ENCODE results near the gene INTS11. TPM values are rescaled to one million over a fixed set of nuclear protein-coding genes. Genes with fewer than 3 reads are reported as not detected.
"Not testable (repeated sequence)": the region's sequence is repeated elsewhere in the genome, so short reads cannot be mapped to it uniquely, and the experiment has no call there.

INTS11 gene
- 100 to 1,000 TPM in 1 of 10 donors, 10 to 100 TPM in 9; 60.2 to 107 (median 73.9) TPM for polyA plus RNA-seq (ENCODE audit: insufficient read length in 10 of 10)
- long read RNA-seq, donor 1, partial matches to known transcripts: 0 of 8 reads
- long read RNA-seq, donor 1, other reads (novel, unspliced or antisense): 0 of 8 reads
- long read RNA-seq, donor 2, partial matches to known transcripts: 0 of 9 reads
- long read RNA-seq, donor 2, other reads (novel, unspliced or antisense): 0 of 9 reads
- long read RNA-seq, donor 3: 0 reads
- long read RNA-seq, donor 4, partial matches to known transcripts: 0 of 6 reads
- long read RNA-seq, donor 4, other reads (novel, unspliced or antisense): 0 of 6 reads
- long read RNA-seq, donor 5, transcript INTS11-205 (4 exons, 1,104 nt): minor isoform, 6 of 29 reads
- long read RNA-seq, donor 5, transcript INTS11-208 (17 exons, 2,148 nt): major isoform, 7 of 29 reads
- long read RNA-seq, donor 5, partial matches to known transcripts: 12 of 29 reads
- long read RNA-seq, donor 5, other reads (novel, unspliced or antisense): 0 of 29 reads
- long read RNA-seq, donor 6, partial matches to known transcripts: 8 of 17 reads
- long read RNA-seq, donor 6, other reads (novel, unspliced or antisense): 0 of 17 reads
- long read RNA-seq, donor 7, transcript INTS11-208 (17 exons, 2,148 nt): major isoform, 6 of 14 reads
- long read RNA-seq, donor 7, partial matches to known transcripts: 5 of 14 reads
- long read RNA-seq, donor 7, other reads (novel, unspliced or antisense): 0 of 14 reads
- long read RNA-seq, donor 8, partial matches to known transcripts: 0 of 7 reads
- long read RNA-seq, donor 8, other reads (novel, unspliced or antisense): 0 of 7 reads
- long read RNA-seq, donor 9, partial matches to known transcripts: 0 of 1 reads
- long read RNA-seq, donor 9, other reads (novel, unspliced or antisense): 0 of 1 reads

- peak; percentile 90 to 96 (median 94) for DNase-seq
Observed at GRCh38 chr1:1324524-1325287, at the start of gene INTS11, which contains the start of gene CPTP. Gene INTS11, minus strand, starts transcription at chr1:1324660. Its CDS starts 52 bp downstream, at chr1:1324608. Gene CPTP, plus strand, starts transcription at chr1:1324802. Its CDS starts 2,109 bp downstream, at chr1:1326911.

- no peak for DNase-seq
Observed at GRCh38 chr1:1373815-1374588, 49.5 kb upstream of the INTS11 start.

DNA sequence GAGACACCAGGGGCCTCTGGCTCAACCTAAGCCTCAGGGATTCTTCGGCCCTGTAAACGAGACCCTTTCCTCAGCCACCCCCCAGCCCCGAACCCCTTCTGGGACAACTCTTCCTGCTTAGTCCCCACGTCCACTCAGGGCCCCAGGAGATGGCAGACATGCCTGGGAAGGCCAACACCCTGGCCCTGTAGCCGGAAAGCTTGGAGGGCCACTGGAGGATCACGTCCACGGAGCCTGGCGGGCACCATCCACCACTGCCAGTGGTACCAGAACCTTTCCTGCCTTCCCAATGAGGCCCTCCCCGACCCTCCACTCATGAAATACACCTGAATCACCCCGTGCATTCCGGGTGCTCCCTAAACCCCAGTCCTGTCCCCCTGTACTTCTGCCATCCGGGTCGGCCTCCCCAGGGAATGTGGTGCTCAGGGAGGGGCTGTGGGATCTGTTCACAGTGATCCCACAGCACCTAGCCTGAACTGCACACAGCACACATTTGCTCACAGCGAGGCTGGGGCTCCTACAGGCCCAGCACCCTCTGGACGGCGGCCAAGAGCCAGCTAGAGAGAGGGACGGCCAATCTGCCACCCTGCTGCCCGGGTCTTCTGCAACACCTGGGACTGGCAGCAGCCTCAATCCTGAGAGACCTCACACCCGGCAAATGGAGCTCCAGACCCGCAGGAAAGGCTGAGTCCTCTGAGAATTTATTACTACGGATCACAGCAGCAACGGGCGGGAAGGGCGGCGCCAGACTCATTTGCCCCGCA is 48.8 kb upstream of the INTS11 start:
- no peak for DNase-seq

- peak in 1 of 3 donors; percentile 76 for DNase-seq
Observed at GRCh38 chr1:1371746-1372711, 47.6 kb upstream of the INTS11 start.

GRCh38 chr1:1371364-1371745 is 46.9 kb upstream of the INTS11 start:
- DNase-seq: no peak

GRCh38 chr1:1370771-1371300 is 46.4 kb upstream of the INTS11 start:
- DNase-seq: no peak

DNA sequence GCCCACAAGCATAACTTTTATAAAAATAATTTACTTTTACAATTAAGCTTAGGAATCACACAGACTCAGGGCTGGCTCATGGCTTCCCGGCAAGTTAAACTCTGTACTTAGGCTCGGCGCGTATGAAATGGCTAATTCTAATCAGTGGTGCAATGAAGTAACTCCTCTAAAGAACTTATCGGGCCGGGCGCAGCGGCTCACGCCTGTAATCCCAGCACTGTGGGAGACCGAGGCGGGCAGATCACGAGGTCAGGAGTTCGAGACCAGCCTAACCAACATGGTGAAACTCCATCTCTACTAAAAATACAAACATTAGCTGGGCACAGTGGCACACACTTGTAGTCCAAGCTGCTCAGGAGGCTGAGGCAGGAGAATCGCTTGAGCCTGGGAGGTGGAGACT is 45.6 kb upstream of the INTS11 start:
- DNase-seq: not testable (repeated sequence)

DNA sequence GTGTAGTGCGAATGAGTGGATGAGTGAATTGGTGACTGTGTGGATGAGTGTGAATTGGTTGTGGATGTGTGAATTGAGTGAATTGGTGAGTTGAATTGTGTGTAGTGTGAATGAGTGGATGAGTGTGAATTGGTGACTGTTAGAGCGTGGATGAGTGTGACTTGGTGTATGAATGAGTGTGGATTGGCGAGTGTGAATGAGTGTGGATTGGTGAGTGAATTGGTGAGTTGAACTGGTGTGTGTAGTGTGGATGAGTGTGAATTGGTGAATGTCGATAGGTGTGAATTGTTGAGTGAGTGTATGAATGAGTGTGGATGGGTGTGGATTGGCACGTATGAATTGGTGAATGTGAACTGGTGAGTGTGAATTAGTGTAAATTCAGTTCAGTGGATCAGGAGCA is 42.9 kb upstream of the INTS11 start:
- no peak for DNase-seq

DNA sequence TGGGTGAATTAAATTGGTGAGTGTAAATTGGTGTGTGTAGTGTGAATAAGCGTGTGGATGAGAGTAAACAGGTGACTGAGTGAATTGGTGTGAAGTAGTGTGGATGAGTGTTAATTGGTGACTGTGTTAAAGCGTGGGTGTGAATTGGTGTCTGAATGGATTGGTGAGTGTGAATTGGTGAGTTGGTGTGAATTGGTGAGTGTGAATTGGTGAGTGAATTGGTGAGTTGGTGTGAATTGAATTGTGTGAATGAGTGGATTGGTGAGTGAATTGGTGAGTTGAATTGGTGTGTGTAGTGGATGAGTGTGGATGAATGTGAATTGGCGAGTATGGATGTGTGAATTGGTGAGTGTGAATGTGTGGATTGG is 42.2 kb upstream of the INTS11 start:
- no peak for DNase-seq

- no peak for DNase-seq
Observed at GRCh38 chr1:1365875-1366698, 41.6 kb upstream of the INTS11 start.

DNA sequence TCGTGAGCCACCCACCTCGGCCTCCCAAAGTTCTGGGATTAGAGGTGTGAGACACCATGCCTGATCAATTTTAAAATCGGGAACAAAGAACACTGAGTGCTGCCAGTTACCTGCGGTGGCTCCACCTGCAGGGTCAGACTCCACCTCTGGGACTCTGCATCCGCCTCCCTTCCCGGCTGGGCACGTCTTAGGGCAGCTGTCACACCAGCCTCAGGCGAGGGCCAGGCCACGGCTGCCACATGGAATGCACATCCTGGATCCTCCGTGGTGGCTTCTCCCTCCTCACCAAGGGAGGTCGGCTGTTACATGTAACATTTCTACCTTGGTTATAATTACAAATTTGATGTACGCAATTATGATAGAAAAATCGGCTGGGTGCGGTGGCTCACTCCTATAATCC is 39.8 kb upstream of the INTS11 start:
- DNase-seq: no peak

GRCh38 chr1:1361982-1362423 is 37.5 kb upstream of the INTS11 start:
- DNase-seq: peak; percentile 65 to 89 (median 78)

DNA sequence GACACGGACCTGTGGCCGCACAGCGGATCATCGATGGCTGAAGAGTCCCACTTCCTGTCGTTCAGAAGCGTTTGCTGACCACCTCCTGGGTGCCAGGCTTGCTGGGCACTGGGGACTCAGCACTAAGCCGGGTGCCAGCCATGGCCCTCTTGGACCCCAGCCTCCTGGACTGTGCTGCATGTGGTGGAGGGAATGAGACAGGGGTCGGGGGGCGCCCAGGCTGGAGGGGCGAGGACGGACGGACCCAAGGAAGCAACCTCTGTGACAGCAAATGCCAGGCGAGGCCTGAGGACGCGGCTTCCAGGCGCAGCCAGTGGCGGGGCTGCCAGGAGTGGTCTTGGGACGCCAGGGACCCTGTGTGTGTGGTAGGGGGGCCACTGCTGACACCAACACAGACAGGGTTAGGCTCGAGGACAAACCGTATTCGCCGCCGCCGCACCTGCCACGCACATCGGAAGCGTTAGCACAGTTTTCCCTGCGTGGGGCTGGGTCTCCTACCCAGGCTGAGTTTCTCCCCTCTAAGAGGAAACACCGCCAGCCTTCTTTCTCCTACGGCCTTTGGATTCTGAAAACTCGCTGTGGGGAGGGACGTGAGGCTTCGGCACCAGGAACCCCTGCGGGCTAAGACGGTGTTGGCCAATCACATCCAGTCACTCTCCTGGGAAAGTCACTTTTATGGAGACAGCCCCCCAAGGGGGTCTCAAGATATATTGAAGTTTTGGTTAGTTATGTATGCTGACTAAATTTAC is 36.9 kb upstream of the INTS11 start:
- peak in 1 of 3 donors; percentile 49 for DNase-seq

DNA sequence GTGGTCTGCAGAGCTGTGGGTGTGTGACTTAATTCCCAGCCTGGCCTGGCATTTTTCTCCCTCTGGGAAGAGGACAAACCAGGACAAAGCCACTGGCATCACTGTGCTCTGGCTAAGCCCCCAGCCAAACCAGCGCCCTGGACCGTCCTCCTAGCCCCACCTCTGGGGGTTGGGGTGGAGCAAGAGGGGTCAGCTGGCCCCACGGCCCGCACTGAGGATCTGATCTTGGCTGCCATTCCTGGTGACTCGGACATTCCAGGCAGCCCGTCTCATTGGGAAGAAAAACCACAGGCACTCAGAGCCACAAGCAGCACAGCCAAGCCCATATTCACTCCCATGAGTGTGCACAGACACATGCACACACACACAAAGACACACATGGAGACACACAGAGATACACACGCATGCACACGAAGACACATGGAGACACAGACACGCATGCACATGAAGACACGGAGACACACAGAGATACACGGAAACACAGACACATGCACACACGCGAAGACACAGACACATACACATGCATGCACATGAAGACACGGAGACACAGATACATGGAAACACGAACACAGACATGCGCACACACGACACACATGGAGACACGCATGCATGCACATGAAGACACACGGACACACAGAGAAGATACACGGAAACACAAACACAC is 36.2 kb upstream of the INTS11 start:
- DNase-seq: peak; percentile 77 to 86 (median 83)

DNA sequence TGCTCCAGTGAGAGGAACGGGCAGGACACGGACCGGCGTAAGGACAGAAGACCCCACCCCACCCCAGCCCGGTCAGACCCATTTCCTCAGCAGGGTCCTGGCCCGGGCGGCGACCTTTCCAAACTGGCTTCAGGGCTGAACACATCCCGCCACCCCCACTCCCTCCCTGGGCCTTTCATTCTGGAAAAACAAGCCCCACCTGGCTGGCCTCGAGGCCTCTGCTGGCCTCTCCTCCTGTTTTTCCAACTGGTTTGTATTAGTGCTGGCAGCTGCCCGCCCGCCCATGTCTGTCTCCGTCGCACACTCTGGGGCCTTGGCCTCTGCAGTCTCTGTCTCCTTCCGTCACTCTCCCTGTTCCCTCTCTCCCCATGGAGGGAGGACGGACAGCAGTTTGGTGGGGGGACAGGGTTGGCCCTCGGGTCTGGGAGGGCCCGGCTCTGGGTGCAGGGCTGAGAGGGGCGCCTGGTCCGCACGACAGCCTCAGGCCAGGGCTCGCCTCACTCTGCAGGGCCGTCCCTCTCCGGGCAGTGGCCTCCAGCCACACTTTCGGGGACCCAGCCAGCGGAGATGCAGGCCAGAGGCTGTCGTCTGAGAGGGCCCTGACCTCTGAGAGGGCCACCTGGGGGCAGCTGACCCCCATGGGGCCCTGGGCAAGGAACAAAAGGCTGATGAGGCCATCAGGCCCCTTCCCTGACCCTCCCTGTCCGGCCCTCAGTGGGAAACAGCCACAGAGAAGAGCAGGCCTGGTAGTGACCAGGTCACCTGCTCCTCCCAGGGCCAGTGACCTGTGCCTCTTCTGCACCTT is 35.4 kb upstream of the INTS11 start:
- DNase-seq: peak; percentile 64 to 91 (median 78)

DNA sequence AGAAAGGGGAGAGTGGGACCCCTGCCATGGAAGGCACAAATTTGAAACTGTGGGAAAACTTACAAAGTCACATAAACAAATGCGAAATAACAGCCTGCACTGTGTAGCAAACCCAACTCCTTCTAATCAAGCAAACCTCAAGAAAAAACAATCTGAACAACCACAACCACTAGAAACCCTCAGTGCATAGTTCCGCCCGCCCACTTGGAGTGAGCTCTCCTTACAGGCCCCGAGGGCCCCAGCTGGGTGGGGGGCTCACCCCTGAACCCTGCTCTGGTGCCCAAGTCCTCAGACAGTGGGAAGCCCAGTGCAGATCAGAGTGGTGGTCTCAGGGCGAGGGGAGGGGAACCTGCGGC is 34.8 kb upstream of the INTS11 start:
- peak; percentile 40 to 72 (median 58) for DNase-seq
